Calu3 (cell line): Measurements from ENCODE around the gene IRAK1. TPM values are rescaled to one million over a fixed set of nuclear protein-coding genes. Genes with fewer than 3 reads are reported as not detected.

Experiments
- BruUV-seq: library from RNA; stranded (reverse); fragments of 400-500 nt; replicated peaks from 2 replicates; lab custom pipeline; 2021; lab: Mats Ljungman, UMichigan
- CTCF ChIA-PET: fragments of 300-600 bp; sonication (Branson Sonifier 250); formaldehyde crosslinking; loops from one replicate; lab custom pipeline; 2022; ENCODE audit warnings: antibody characterized with exemption; lab: Charles Lee
- DNase-seq: peaks from one replicate; pipeline ENCODE4 v3.0.0; 2022
- H3K27ac Mint-ChIP-seq: one replicate; pipeline ENCODE4 v1.8.0; 2022; ENCODE audit warnings: mixed read lengths; ENCODE audit not compliant: unreplicated experiment
- H3K27me3 Mint-ChIP-seq: one replicate; pipeline ENCODE4 v1.8.0; 2022; ENCODE audit warnings: mixed read lengths; ENCODE audit not compliant: unreplicated experiment
- H3K36me3 Mint-ChIP-seq: one replicate; pipeline ENCODE4 v1.8.0; 2022; ENCODE audit warnings: mild to moderate bottlenecking, moderate library complexity, mixed read lengths; ENCODE audit not compliant: insufficient read depth, unreplicated experiment
- H3K4me1 Mint-ChIP-seq: one replicate; pipeline ENCODE4 v1.8.0; 2022; ENCODE audit warnings: mild to moderate bottlenecking, low read depth, mixed read lengths; ENCODE audit not compliant: unreplicated experiment
- H3K4me3 Mint-ChIP-seq: one replicate; pipeline ENCODE4 v1.8.0; 2022; ENCODE audit warnings: mild to moderate bottlenecking, low read depth, moderate library complexity, mixed read lengths; ENCODE audit not compliant: unreplicated experiment
- H3K9me3 Mint-ChIP-seq: one replicate; pipeline ENCODE4 v1.8.0; 2022; ENCODE audit warnings: low read depth, mixed read lengths; ENCODE audit not compliant: unreplicated experiment
- CTCF ChIP-seq: fragments of 200-600 bp; IDR thresholded peaks from one replicate; pipeline ENCODE4 v1.8.0; 2022; ENCODE audit warnings: antibody characterized with exemption; ENCODE audit not compliant: unreplicated experiment
- intact Hi-C: fragments of 100-400 bp; cut with micrococcal nuclease; formaldehyde crosslinking; loops from one replicate; pipeline ENCODE4 v1.10.0; 2022; ENCODE audit not compliant: unreplicated experiment
- total RNA-seq: library from RNA; stranded (reverse); gene quantifications from 2 replicates; pipeline ENCODE4 v1.2.3, GENCODE V29; 2022

The IRAK1 gene
- total RNA-seq, 1 experiment from 2014 or later: 194 TPM

DNA sequence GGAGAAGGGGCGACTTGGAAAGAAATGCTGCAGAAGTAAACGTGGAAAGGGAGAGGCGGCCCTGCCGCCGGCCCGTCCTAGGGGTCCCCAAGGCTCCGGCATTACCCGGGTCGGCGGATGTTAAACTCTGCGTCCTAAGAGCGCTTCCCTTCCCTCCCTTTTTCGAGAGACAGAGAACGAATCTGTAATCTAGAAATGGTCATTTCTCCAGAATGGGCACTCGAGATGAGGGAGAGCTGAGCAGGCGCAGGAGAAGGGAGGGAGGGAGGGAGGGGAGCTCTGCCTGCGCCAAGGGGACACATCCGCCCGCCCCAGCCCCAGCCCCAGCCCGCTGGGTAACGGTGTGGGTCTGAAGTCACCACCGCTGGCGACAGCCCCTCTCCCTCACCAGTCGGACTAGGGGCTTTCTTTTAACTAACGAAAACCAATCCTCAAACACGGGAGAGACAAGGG, 49.8 kb downstream of the IRAK1 start:
- no TSS peak for BruUV-seq
- Mint-ChIP-seq H3K27me3 (no peaks in the 10 kb centered on the region), H3K27ac (peak overlapping the region; percentile 77), H3K4me1 (peaks cover 34% of the 10 kb centered on the region), H3K36me3 (peaks cover 64% of the 10 kb centered on the region), H3K9me3 (no peaks in the 10 kb centered on the region), H3K4me3 (peak overlapping the region; percentile 89)
- intact Hi-C loops: no loop called here
- DNase-seq: no peak
- no peak for TF ChIP-seq CTCF
- CTCF ChIA-PET: interaction anchor here (0.5 to 1.0 kb wide), 3 partner anchors 11 to 83 kb away, joined by 3 to 6 read pairs (median 6); no protein-coding TSS in a partner anchor

DNA sequence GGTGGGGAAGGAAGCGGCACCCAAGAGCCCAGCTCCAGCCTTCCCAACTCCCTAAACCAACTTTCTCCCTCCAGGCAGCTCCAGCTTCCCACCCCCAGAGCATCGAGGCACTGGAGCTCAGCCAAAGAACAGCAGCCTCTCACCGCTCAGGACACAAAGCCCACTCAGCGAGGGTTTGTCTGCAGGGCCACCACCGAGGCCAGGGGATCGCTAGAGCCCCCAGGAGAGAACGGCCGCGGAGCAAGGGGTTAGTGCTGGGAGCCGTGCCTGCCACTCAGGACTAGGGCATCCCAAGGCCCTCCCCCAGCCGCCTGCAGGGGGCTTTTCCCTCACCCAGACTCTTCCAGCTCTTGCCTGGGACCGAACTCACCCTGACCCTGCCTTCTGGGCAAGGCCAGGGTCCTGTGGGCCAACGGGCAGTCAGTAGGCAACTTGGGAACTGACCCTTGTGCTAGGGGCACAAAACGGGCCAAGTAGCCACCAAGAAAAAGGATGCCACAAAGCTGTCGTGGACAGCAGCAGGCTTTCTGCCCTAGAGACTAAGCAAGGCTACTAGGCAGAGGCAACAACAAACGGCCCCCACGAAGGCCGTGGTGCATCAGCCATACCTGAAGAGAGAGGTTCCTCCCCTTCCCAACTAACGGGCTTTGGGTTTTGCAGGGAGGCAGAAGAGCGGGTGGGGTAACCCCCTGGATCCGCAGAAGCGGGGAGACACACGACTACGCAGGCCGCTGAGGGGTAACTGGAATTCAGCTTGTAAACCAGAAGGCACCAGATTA, 50.4 kb downstream of the IRAK1 start:
- H3K4me3 Mint-ChIP-seq: peak overlapping the region; percentile 89
- TF ChIP-seq CTCF: no peak
- CTCF ChIA-PET: interaction anchor here (0.5 to 1.0 kb wide), 2 partner anchors 12 to 43 kb away, joined by 3 to 6 read pairs; no protein-coding TSS in a partner anchor
- H3K27me3 Mint-ChIP-seq: no peaks in the 10 kb centered on the region
- BruUV-seq: no TSS peak
- DNase-seq: no peak
- H3K36me3 Mint-ChIP-seq: peaks cover 64% of the 10 kb centered on the region
- intact Hi-C loops: no loop called here
- H3K27ac Mint-ChIP-seq: peak overlapping the region; percentile 77
- no peaks in the 10 kb centered on the region for H3K9me3 Mint-ChIP-seq
- peaks cover 29% of the 10 kb centered on the region for H3K4me1 Mint-ChIP-seq

DNA sequence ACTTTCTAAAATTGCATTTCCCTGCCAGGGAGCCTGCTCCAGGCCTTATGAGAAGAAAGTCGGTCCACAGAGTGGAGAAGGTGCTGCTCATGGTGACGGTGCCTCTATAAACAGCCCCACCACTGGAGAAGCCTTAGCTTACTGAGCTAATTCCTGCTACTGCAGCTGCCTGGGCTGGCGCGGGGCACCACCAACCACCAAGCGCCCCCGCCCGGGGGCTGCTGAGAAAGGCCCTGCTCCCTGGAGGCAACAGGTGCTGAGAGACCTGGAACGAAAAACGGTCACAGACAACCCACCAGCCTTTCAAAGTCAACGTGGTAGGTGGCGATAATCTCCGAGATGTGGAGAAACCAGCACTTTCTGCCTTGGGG, 51.0 kb downstream of the IRAK1 start:
- no TSS peak for BruUV-seq
- no peak for TF ChIP-seq CTCF
- intact Hi-C loops: no loop called here
- no peak overlapping the region for H3K27ac Mint-ChIP-seq
- peak overlapping the region; percentile 89 for H3K4me3 Mint-ChIP-seq
- H3K4me1 Mint-ChIP-seq: peaks cover 23% of the 10 kb centered on the region
- CTCF ChIA-PET: no interaction called here
- no peaks in the 10 kb centered on the region for H3K27me3 Mint-ChIP-seq
- DNase-seq: no peak
- H3K9me3 Mint-ChIP-seq: no peaks in the 10 kb centered on the region
- peaks cover 59% of the 10 kb centered on the region for H3K36me3 Mint-ChIP-seq

DNA sequence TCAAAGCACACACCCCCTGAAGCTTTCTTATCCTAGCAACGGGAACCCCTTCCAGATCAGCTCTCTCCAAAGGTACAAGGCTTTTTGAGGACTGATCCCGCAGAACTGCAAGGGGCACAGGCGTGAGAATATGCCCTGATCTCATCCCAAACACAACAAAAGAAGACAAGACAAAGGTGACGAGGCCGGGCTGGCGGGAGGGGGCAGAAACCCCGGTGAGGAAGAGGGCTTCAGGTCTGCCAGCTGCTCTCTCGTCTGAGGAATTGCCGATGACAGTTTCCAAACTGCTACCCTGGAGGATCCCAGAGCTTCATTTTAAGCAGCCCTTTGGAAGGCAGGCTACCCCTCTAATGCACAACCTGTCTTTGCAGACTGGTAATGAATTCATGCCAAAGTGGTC, 51.4 kb downstream of the IRAK1 start:
- no peak for DNase-seq
- CTCF ChIA-PET: no interaction called here
- Mint-ChIP-seq H3K27me3 (no peaks in the 10 kb centered on the region), H3K36me3 (peaks cover 56% of the 10 kb centered on the region), H3K4me1 (peaks cover 23% of the 10 kb centered on the region), H3K27ac (no peak overlapping the region), H3K9me3 (no peaks in the 10 kb centered on the region), H3K4me3 (peak overlapping the region; percentile 42)
- TF ChIP-seq CTCF: no peak
- BruUV-seq: no TSS peak
- intact Hi-C loops: no loop called here
